Endothelial cell of umbilical vein (primary cell): ENCODE data around the gene TDRD3. TPM values are rescaled to one million over a fixed set of nuclear protein-coding genes. Genes with fewer than 3 reads are reported as not detected.

Experiments
- BruUV-seq: library from RNA; stranded (reverse); fragments of 400-500 nt; replicated peaks from 2 replicates; lab custom pipeline; 2021; lab: Mats Ljungman, UMichigan
- CTCF ChIA-PET: fragments of 300-600, 350-600 bp; sonication (Branson Sonifier 250); formaldehyde crosslinking; loops from one replicate; lab custom pipeline; 2021; ENCODE audit warnings: antibody characterized with exemption, inconsistent platforms; lab: Charles Lee
- POLR2A ChIA-PET: fragments of 300-600, 350-600 bp; sonication (Branson Sonifier 250); formaldehyde crosslinking; loops from one replicate; lab custom pipeline; 2021; ENCODE audit warnings: antibody characterized with exemption, inconsistent platforms; lab: Charles Lee
- DNase-seq: peaks from one replicate; pipeline ENCODE4 v3.0.0-alpha.2; 2011; ENCODE audit warnings: low read depth, low spot score
- FAIRE-seq: peaks from 2 replicates; lab custom pipeline; 2011; peaks lifted over from hg19 to GRCh38; lab: Jason Lieb, UNC
- H2AFZ ChIP-seq: 2 replicates; pipeline ENCODE4 v1.6.0; 2012; ENCODE audit warnings: low read depth, low read length, control low read depth, inconsistent platforms
- H3K27ac ChIP-seq: 2 replicates; pipeline ENCODE4 v1.5.1; 2011; ENCODE audit warnings: low read depth, mild to moderate bottlenecking, control low read depth, low read length, moderate library complexity; ENCODE audit not compliant: insufficient read depth
- H3K27me3 ChIP-seq, 2 experiments: 2 replicates each; pipeline versions ENCODE4 v1.6.0 to v1.6.1; 2011; ENCODE audit warnings: low read length in 2 of 2, mixed read lengths in 1 of 2; ENCODE audit not compliant: control insufficient read depth in 2 of 2, insufficient read depth in 2 of 2
- H3K36me3 ChIP-seq, 2 experiments: 2 replicates in 1 of 2; 3 replicates in 1 of 2; pipeline ENCODE4 v1.5.1; 2011; ENCODE audit warnings: low read length in 2 of 2, mild to moderate bottlenecking in 1 of 2, moderate library complexity in 1 of 2; ENCODE audit not compliant: control insufficient read depth in 2 of 2, insufficient read depth in 2 of 2; ENCODE audit errors: extremely low read depth in 1 of 2
- H3K4me1 ChIP-seq: 3 replicates; pipeline ENCODE4 v1.5.1; 2011; ENCODE audit warnings: mild to moderate bottlenecking, low read length; ENCODE audit not compliant: control insufficient read depth, insufficient read depth; ENCODE audit errors: extremely low read depth
- H3K4me2 ChIP-seq: 2 replicates; pipeline ENCODE4 v1.6.1; 2011; ENCODE audit warnings: low read length, control low read depth, mixed read lengths; ENCODE audit not compliant: insufficient read depth
- H3K4me3 ChIP-seq, 3 experiments: fragments of 200-600 bp in 1 of 3; sonication (generic), shearing (Covaris generic) in 1 of 3; replicated peaks in 1 of 3; 2 replicates each; pipeline ENCODE4 v1.5.1; 2011 to 2016; ENCODE audit warnings: control low read depth in 3 of 3, low read length in 3 of 3, mild to moderate bottlenecking in 2 of 3, inconsistent platforms in 1 of 3, low read depth in 1 of 3, moderate library complexity in 1 of 3; ENCODE audit not compliant: insufficient read depth in 1 of 3
- H3K79me2 ChIP-seq: 2 replicates; pipeline ENCODE4 v1.6.0; 2012; ENCODE audit warnings: low read length, inconsistent platforms; ENCODE audit not compliant: control insufficient read depth, insufficient read depth
- H3K9ac ChIP-seq: replicated peaks from 2 replicates; pipeline ENCODE3; 2011; ENCODE audit warnings: low read length, control low read depth; ENCODE audit not compliant: insufficient read depth; ENCODE audit errors: extremely low read depth
- H3K9me1 ChIP-seq: replicated peaks from 3 replicates; pipeline ENCODE4 v1.6.0; 2011; ENCODE audit warnings: mild to moderate bottlenecking, low read length; ENCODE audit not compliant: control insufficient read depth, insufficient read depth; ENCODE audit errors: extremely low read depth
- H3K9me3 ChIP-seq: replicated peaks from 2 replicates; pipeline ENCODE4 v1.5.1; 2012; ENCODE audit warnings: low read length, inconsistent platforms; ENCODE audit not compliant: control insufficient read depth, insufficient read depth
- H4K20me1 ChIP-seq: replicated peaks from 2 replicates; pipeline ENCODE3; 2011; ENCODE audit warnings: mild to moderate bottlenecking, low read length; ENCODE audit not compliant: control insufficient read depth, insufficient read depth; ENCODE audit errors: extremely low read depth
- EZH2 ChIP-seq: IDR thresholded peaks from 2 replicates; pipeline ENCODE4 v1.6.1; 2012; ENCODE audit warnings: borderline replicate concordance, low read depth, mild to moderate bottlenecking, moderate library complexity, low read length, inconsistent platforms; ENCODE audit not compliant: severe bottlenecking
- FOS ChIP-seq: IDR thresholded peaks from 2 replicates; pipeline ENCODE4 v1.6.1; 2011; ENCODE audit warnings: mild to moderate bottlenecking, low read length, moderate library complexity, borderline replicate concordance; ENCODE audit not compliant: insufficient read depth
- GATA2 ChIP-seq: IDR thresholded peaks from 2 replicates; pipeline ENCODE4 v1.7.0; 2011; ENCODE audit warnings: low read depth, mild to moderate bottlenecking, moderate library complexity, mixed read lengths, low read length; ENCODE audit not compliant: insufficient read length, insufficient read depth
- JUN ChIP-seq: IDR thresholded peaks from 2 replicates; pipeline ENCODE4 v1.6.1; 2011; ENCODE audit warnings: borderline replicate concordance, low read depth; ENCODE audit not compliant: insufficient read length, insufficient read depth
- MYC ChIP-seq: IDR thresholded peaks from one replicate; pipeline ENCODE4 v1.6.1; 2011; ENCODE audit warnings: mild to moderate bottlenecking, low read depth, low read length
- POLR2A ChIP-seq: IDR thresholded peaks from 2 replicates; pipeline ENCODE4 v1.6.1; 2012; ENCODE audit warnings: low read depth, mild to moderate bottlenecking, control low read depth, low read length
- POLR2AphosphoS5 ChIP-seq: IDR thresholded peaks from 2 replicates; pipeline ENCODE4 v1.6.1; 2012; ENCODE audit warnings: low read depth, mild to moderate bottlenecking, control low read depth, low read length, moderate library complexity; ENCODE audit not compliant: insufficient read depth
- dilution Hi-C: fragments of 300-500 bp; cut with MboI; formaldehyde crosslinking; loops from one replicate; pipeline ENCODE4 v1.15.0; 2019; ENCODE audit warnings: low sequenced_read_pairs; ENCODE audit not compliant: extremely low pct_ligation_motif_present
- intact Hi-C: fragments of 100-400 bp; cut with micrococcal nuclease; formaldehyde crosslinking; loops from one replicate; pipeline ENCODE4 v1.10.0; 2022
- polyA plus RNA-seq, 4 experiments: library from polyadenylated mRNA; depleted of rRNA in 3 of 4; stranded (reverse) in 3 of 4; unstranded in 1 of 4; fragments of >200 nt; gene quantifications; 2 replicates each; pipeline versions ENCODE4 v1.2.1 to v1.2.3, GENCODE V29; 2011 to 2012; ENCODE audit warnings: missing spikeins in 1 of 4
- total RNA-seq: library from RNA; stranded (reverse); gene quantifications from 2 replicates; pipeline ENCODE4 v1.2.3, GENCODE V29; 2021
- TF ChIP-seq, protein P1 (sequence below), 2 donors: IDR thresholded peaks; 1 replicate in 1 of 2; 2 replicates in 1 of 2; pipeline ENCODE4 v1.5.1; 2011; ENCODE audit warnings: low read length in 2 of 2, mild to moderate bottlenecking in 2 of 2, moderate library complexity in 2 of 2, control low read depth in 1 of 2, inconsistent platforms in 1 of 2, low read depth in 1 of 2; ENCODE audit not compliant: insufficient read depth in 1 of 2; ENCODE audit errors: extremely low read depth in 1 of 2
- TF ChIP-seq, protein P2 (sequence below): IDR thresholded peaks from 2 replicates; pipeline ENCODE4 v1.6.1; 2011; ENCODE audit not compliant: insufficient read depth, insufficient read length

Gene TDRD3
- total and polyA plus RNA-seq, 2 donors (not counting 3 experiments of a cell fraction or from before 2014, with no cell fraction given): 3.0 to 16.3 TPM

DNA sequence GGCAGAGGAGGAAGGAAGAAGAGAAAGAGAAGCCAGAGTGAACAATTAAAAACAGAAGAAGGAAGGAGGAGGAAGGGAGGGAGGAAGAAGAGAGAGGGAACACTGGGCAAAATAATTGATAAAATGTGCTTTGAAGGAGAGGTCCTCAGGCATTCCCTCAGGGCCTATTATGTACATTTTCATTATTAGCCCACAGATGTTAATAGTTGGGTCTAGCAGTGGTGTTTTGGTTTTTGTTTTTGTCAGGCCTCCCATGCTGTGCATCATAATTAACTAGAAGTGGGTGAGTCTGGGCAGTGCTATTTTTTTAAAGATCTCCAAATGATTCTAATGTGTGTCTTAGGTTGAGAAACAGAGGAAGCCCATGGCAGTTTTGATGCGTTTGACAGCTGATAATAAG, 178.1 kb downstream of the TDRD3 start:
- Histone ChIP-seq H3K9me1 (no peaks in the 10 kb centered on the region), H4K20me1 (no peaks in the 10 kb centered on the region), H3K36me3 (no peaks in the 10 kb centered on the region), H3K4me2 (no peak overlapping the region), H3K27ac (no peak overlapping the region), H3K4me3 (no peak overlapping the region), H2AFZ (no peak overlapping the region), H3K27me3 (no peaks in the 10 kb centered on the region), H3K4me1 (peaks cover 16% of the 10 kb centered on the region), H3K79me2 (no peaks in the 10 kb centered on the region), H3K9ac (no peak overlapping the region), H3K9me3 (no peaks in the 10 kb centered on the region)
- intact Hi-C loops (no loop called here), dilution Hi-C loops (no loop called here)
- no TSS peak for BruUV-seq
- ChIA-PET CTCF (no interaction called here), POLR2A (no interaction called here)
- FAIRE-seq (no peak), DNase-seq (no peak)
- TF ChIP-seq EZH2: no peak
- no peak for TF ChIP-seq POLR2AphosphoS5
- no peak for TF ChIP-seq POLR2A
- TF ChIP-seq JUN: no peak
- TF ChIP-seq, protein P1, sequence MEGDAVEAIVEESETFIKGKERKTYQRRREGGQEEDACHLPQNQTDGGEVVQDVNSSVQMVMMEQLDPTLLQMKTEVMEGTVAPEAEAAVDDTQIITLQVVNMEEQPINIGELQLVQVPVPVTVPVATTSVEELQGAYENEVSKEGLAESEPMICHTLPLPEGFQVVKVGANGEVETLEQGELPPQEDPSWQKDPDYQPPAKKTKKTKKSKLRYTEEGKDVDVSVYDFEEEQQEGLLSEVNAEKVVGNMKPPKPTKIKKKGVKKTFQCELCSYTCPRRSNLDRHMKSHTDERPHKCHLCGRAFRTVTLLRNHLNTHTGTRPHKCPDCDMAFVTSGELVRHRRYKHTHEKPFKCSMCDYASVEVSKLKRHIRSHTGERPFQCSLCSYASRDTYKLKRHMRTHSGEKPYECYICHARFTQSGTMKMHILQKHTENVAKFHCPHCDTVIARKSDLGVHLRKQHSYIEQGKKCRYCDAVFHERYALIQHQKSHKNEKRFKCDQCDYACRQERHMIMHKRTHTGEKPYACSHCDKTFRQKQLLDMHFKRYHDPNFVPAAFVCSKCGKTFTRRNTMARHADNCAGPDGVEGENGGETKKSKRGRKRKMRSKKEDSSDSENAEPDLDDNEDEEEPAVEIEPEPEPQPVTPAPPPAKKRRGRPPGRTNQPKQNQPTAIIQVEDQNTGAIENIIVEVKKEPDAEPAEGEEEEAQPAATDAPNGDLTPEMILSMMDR (IDR thresholded peaks at IDR 0.05; ENCODE audit: extremely low read depth in 1 of 2, insufficient read depth in 1 of 2, low read depth in 1 of 2, low read length in 2 of 2): no peak
- no peak for TF ChIP-seq GATA2
- no peak for TF ChIP-seq FOS
- TF ChIP-seq, protein P2, sequence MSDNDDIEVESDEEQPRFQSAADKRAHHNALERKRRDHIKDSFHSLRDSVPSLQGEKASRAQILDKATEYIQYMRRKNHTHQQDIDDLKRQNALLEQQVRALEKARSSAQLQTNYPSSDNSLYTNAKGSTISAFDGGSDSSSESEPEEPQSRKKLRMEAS: no peak
- TF ChIP-seq MYC: no peak
